HepG2 (cell line): ENCODE data around the gene FAM219B. TPM values are rescaled to one million over a fixed set of nuclear protein-coding genes. Genes with fewer than 3 reads are reported as not detected.

ENCODE experiments used
- CERS6 ChIP-seq: sonication (generic); formaldehyde crosslinking; IDR thresholded peaks from 2 replicates; pipeline ENCODE4 v1.5.0; 2020; ENCODE audit warnings: missing genetic modification reagents
- FOXO4 ChIP-seq: sonication (generic); formaldehyde crosslinking; conservative IDR thresholded peaks from 2 replicates; pipeline ENCODE4 v1.8.1; 2023; ENCODE audit warnings: missing genetic modification reagents
- HMGXB4 ChIP-seq, 2 experiments: sonication (generic) in 1 of 2; formaldehyde crosslinking in 1 of 2; IDR thresholded peaks; 2 replicates each; pipeline versions ENCODE4 v1.4.0 to v1.6.1; 2018 to 2020; ENCODE audit warnings: missing genetic modification reagents in 2 of 2, borderline replicate concordance in 1 of 2, low read depth in 1 of 2, mild to moderate bottlenecking in 1 of 2, missing biosample characterization in 1 of 2
- HOXA3 ChIP-seq: sonication (generic); formaldehyde crosslinking; IDR thresholded peaks from 2 replicates; pipeline ENCODE4 v1.5.0; 2020; ENCODE audit warnings: missing genetic modification reagents
- KDM5B ChIP-seq: sonication (generic); formaldehyde crosslinking; IDR thresholded peaks from 2 replicates; pipeline ENCODE4 v1.4.0; 2020; ENCODE audit warnings: missing genetic modification reagents, mild to moderate bottlenecking, borderline replicate concordance
- MAFG ChIP-seq: sonication (generic); formaldehyde crosslinking; IDR thresholded peaks from 2 replicates; pipeline ENCODE4 v1.5.1; 2020; ENCODE audit warnings: mild to moderate bottlenecking, missing genetic modification reagents
- MYPOP ChIP-seq: sonication (generic); formaldehyde crosslinking; IDR thresholded peaks from 2 replicates; pipeline ENCODE4 v1.8.1; 2023; ENCODE audit warnings: mild to moderate bottlenecking, moderate library complexity, missing genetic modification reagents
- WIZ ChIP-seq: sonication (generic); formaldehyde crosslinking; IDR thresholded peaks from 2 replicates; pipeline ENCODE4 v1.5.1; 2020; ENCODE audit warnings: mild to moderate bottlenecking, missing genetic modification reagents
- ZBTB39 ChIP-seq: sonication (generic); formaldehyde crosslinking; IDR thresholded peaks from 2 replicates; pipeline ENCODE4 v1.5.0; 2020; ENCODE audit warnings: missing genetic modification reagents
- ZBTB7A ChIP-seq: sonication (generic); formaldehyde crosslinking; IDR thresholded peaks from 2 replicates; pipeline ENCODE4 v1.8.0; 2022; ENCODE audit warnings: mild to moderate bottlenecking, missing genetic modification reagents
- ZFP41 ChIP-seq: sonication (generic); formaldehyde crosslinking; IDR thresholded peaks from 2 replicates; pipeline ENCODE4 v1.4.0; 2020; ENCODE audit warnings: mild to moderate bottlenecking, missing genetic modification reagents, borderline replicate concordance
- ZFP90 ChIP-seq: sonication (generic); formaldehyde crosslinking; IDR thresholded peaks from 2 replicates; pipeline ENCODE4 v1.8.0; 2022; ENCODE audit warnings: missing genetic modification reagents, mild to moderate bottlenecking, inconsistent platforms, borderline replicate concordance
- ZMYM2 ChIP-seq: sonication (generic); formaldehyde crosslinking; IDR thresholded peaks from 2 replicates; pipeline ENCODE4 v1.8.0; 2022; ENCODE audit warnings: mild to moderate bottlenecking, missing genetic modification reagents
- ZNF335 ChIP-seq: sonication (generic); formaldehyde crosslinking; IDR thresholded peaks from 2 replicates; pipeline ENCODE4 v1.4.0; 2020; ENCODE audit warnings: missing genetic modification reagents
- ZNF549 ChIP-seq: sonication (generic); formaldehyde crosslinking; IDR thresholded peaks from 2 replicates; pipeline ENCODE4 v1.5.0; 2020; ENCODE audit warnings: missing genetic modification reagents
- ZNF773 ChIP-seq: sonication (generic); formaldehyde crosslinking; IDR thresholded peaks from 2 replicates; pipeline ENCODE4 v1.4.0; 2020; ENCODE audit warnings: missing genetic modification reagents, borderline replicate concordance
- polyA plus RNA-seq, 8 experiments: library from polyadenylated mRNA; depleted of rRNA in 3 of 8; stranded (reverse) in 7 of 8; unstranded in 1 of 8; fragments of >200 nt; fragmentation: Illumina TruSeq in 4 of 8; extraction: Trizol in 4 of 8; gene quantifications; 2 replicates each; pipeline versions ENCODE4 v1.2.1 to v1.2.3, GENCODE V29; 2011 to 2016; ENCODE audit warnings: low read depth in 4 of 8, missing spikeins in 1 of 8, mixed read lengths in 1 of 8; ENCODE audit not compliant: insufficient read depth in 1 of 8
- total RNA-seq, 5 experiments: library from RNA; depleted of rRNA; stranded (reverse); fragments of >200 nt; fragmentation: Illumina TruSeq; extraction: Trizol; gene quantifications; 2 replicates each; pipeline ENCODE4 v1.2.3, GENCODE V29; 2016; ENCODE audit warnings: low read depth in 1 of 5

The FAM219B gene
- total and polyA plus RNA-seq, 2 of the 13 experiments (the other 11 are each of a cell fraction or from before 2014, with no cell fraction given) = 36.6 to 50.2 TPM

- TF ChIP-seq HMGXB4 (CRISPR knock-in tag; IDR thresholded peaks at IDR 0.05; ENCODE audit: borderline replicate concordance in 1 of 2, low read depth in 1 of 2) (peak; percentile 65 to 96; a peak in 3 of 4 replicates), ZBTB39 (CRISPR knock-in tag) (peak; percentile 75; the same call in 1 of the 2 replicates), HOXA3 (CRISPR knock-in tag) (peak; percentile 89; the same call in 1 of the 2 replicates), ZFP90 (CRISPR knock-in tag) (peak; percentile 56; the same call in 1 of the 2 replicates), ZBTB7A (CRISPR knock-in tag) (peak; percentile 86), FOXO4 (CRISPR knock-in tag) (0 out of 2 replicates have a peak, but pooled peaks have one; percentile 52), MAFG (CRISPR knock-in tag) (no peak), CERS6 (CRISPR knock-in tag) (no peak), ZMYM2 (CRISPR knock-in tag) (no peak; the same call in 1 of the 2 replicates), ZNF335 (CRISPR knock-in tag) (no peak), ZNF549 (CRISPR knock-in tag) (no peak), KDM5B (CRISPR knock-in tag) (no peak; the same call in 1 of the 2 replicates), ZFP41 (no peak), MYPOP (CRISPR knock-in tag) (no peak), WIZ (CRISPR knock-in tag) (no peak; the same call in 1 of the 2 replicates), ZNF773 (CRISPR knock-in tag) (no peak)
Observed at GRCh38 chr15:74937590-74938371, 31.1 kb upstream of the FAM219B start, which contains the start of gene COX5A (continued).
